A673 (cell line): Measurements from ENCODE around the gene SVOPL. TPM values are rescaled to one million over a fixed set of nuclear protein-coding genes. Genes with fewer than 3 reads are reported as not detected.
"Not testable (repeated sequence)": the region's sequence is repeated elsewhere in the genome, so short reads cannot be mapped to it uniquely, and the experiment has no call there.

ENCODE experiments used
- BruUV-seq: library from RNA; stranded (reverse); fragments of 400-500 nt; replicated peaks from 2 replicates; lab custom pipeline; 2021; lab: Mats Ljungman, UMichigan
- CTCF ChIA-PET: fragments of 300-600 bp; sonication (Branson Sonifier 250); formaldehyde crosslinking; loops from one replicate; lab custom pipeline; 2022; ENCODE audit warnings: antibody characterized with exemption; lab: Charles Lee
- POLR2A ChIA-PET: fragments of 300-600 bp; sonication (Branson Sonifier 250); formaldehyde crosslinking; loops from one replicate; lab custom pipeline; 2022; ENCODE audit warnings: antibody characterized with exemption; ENCODE audit not compliant: low non-redundant PET; lab: Charles Lee
- DNase-seq: peaks from one replicate; pipeline ENCODE4 v3.0.0-alpha.2; 2015; ENCODE audit warnings: low spot score
- H3K27ac ChIP-seq: fragments of 200-600 bp; sonication (generic); 2 replicates; pipeline ENCODE4 v1.5.1; 2016; ENCODE audit warnings: mixed run types, low read depth, mild to moderate bottlenecking, mixed read lengths, antibody characterized with exemption, low read length; ENCODE audit not compliant: poor library complexity, severe bottlenecking
- H3K27me3 ChIP-seq: fragments of 200-600 bp; sonication (generic); replicated peaks from 2 replicates; pipeline ENCODE4 v1.6.1; 2017; ENCODE audit warnings: mixed run types, low read depth, mild to moderate bottlenecking, mixed read lengths, antibody characterized with exemption, low read length; ENCODE audit not compliant: insufficient read depth, poor library complexity
- H3K36me3 ChIP-seq: fragments of 200-600 bp; sonication (generic); 2 replicates; pipeline ENCODE4 v1.6.1; 2016; ENCODE audit warnings: mixed run types, mild to moderate bottlenecking, mixed read lengths, antibody characterized with exemption, low read length; ENCODE audit not compliant: insufficient read depth, poor library complexity, severe bottlenecking
- H3K4me1 ChIP-seq: fragments of 200-600 bp; sonication (generic); 2 replicates; pipeline ENCODE4 v1.6.1; 2017; ENCODE audit warnings: mixed run types, mild to moderate bottlenecking, mixed read lengths, antibody characterized with exemption, low read length; ENCODE audit not compliant: insufficient read depth, poor library complexity, severe bottlenecking
- H3K4me3 ChIP-seq: fragments of 200-600 bp; sonication (generic); 2 replicates; pipeline ENCODE4 v1.5.1; 2016; ENCODE audit warnings: low read depth, mixed run types, mild to moderate bottlenecking, mixed read lengths, low read length; ENCODE audit not compliant: poor library complexity, severe bottlenecking
- H3K9me3 ChIP-seq: fragments of 200-600 bp; sonication (generic); 2 replicates; pipeline ENCODE4 v1.6.1; 2016; ENCODE audit warnings: mixed run types, low read depth, mild to moderate bottlenecking, mixed read lengths, antibody characterized with exemption, low read length; ENCODE audit not compliant: poor library complexity, severe bottlenecking
- EZH2 ChIP-seq: fragments of 200-600 bp; sonication (generic); IDR thresholded peaks from 2 replicates; pipeline ENCODE4 v1.6.1; 2017; ENCODE audit warnings: borderline replicate concordance, low read depth, mild to moderate bottlenecking, mixed read lengths, antibody characterized with exemption, low read length; ENCODE audit not compliant: poor library complexity, severe bottlenecking
- intact Hi-C: fragments of 100-400 bp; cut with micrococcal nuclease; formaldehyde crosslinking; loops from one replicate; pipeline ENCODE4 v1.10.0; 2022; ENCODE audit not compliant: unreplicated experiment
- total RNA-seq: library from RNA; stranded (reverse); gene quantifications from 2 replicates; pipeline ENCODE4 v1.2.3, GENCODE V29; 2021
- TF ChIP-seq, protein P1 (sequence below): fragments of 300-800, 200-600 bp; sonication (generic); conservative IDR thresholded peaks from 2 replicates; pipeline ENCODE4 v1.5.1; 2017; ENCODE audit warnings: low read depth, mild to moderate bottlenecking, antibody characterized with exemption, low read length, moderate library complexity, mixed read lengths

Gene SVOPL
- total RNA-seq, 1 experiment from 2014 or later = not detected

DNA sequence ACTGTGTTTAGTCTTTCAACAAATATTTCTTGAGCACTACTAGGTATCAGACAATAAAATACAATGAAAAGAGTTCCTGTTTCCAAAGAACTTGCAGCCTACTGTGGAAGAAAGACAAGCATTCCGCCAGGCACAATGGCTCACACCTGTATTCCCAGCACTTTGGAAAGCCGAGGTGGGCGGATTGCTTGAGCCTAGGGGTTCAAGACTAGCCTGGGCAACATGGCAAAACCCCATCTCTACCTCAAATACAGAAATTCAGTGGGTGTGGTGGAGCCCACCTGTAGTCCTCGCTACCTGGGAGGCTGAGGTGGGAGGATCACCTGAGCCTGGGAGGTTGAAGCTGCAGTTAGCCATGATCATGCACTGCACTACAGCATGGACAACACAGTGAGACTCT is 6.1 kb downstream of the SVOPL start:
- Histone ChIP-seq H3K36me3 (no peaks in the 10 kb centered on the region), H3K4me1 (no peaks in the 10 kb centered on the region), H3K4me3 (no peak overlapping the region), H3K9me3 (no peaks in the 10 kb centered on the region), H3K27ac (no peak overlapping the region), H3K27me3 (peaks cover 8% of the 10 kb centered on the region)
- CTCF ChIA-PET = no interaction called here
- intact Hi-C loops = no loop called here
- POLR2A ChIA-PET = no interaction called here
- TF ChIP-seq, protein P1, sequence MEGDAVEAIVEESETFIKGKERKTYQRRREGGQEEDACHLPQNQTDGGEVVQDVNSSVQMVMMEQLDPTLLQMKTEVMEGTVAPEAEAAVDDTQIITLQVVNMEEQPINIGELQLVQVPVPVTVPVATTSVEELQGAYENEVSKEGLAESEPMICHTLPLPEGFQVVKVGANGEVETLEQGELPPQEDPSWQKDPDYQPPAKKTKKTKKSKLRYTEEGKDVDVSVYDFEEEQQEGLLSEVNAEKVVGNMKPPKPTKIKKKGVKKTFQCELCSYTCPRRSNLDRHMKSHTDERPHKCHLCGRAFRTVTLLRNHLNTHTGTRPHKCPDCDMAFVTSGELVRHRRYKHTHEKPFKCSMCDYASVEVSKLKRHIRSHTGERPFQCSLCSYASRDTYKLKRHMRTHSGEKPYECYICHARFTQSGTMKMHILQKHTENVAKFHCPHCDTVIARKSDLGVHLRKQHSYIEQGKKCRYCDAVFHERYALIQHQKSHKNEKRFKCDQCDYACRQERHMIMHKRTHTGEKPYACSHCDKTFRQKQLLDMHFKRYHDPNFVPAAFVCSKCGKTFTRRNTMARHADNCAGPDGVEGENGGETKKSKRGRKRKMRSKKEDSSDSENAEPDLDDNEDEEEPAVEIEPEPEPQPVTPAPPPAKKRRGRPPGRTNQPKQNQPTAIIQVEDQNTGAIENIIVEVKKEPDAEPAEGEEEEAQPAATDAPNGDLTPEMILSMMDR = no peak
- no peak for TF ChIP-seq EZH2
- DNase-seq = no peak
- no TSS peak for BruUV-seq

DNA sequence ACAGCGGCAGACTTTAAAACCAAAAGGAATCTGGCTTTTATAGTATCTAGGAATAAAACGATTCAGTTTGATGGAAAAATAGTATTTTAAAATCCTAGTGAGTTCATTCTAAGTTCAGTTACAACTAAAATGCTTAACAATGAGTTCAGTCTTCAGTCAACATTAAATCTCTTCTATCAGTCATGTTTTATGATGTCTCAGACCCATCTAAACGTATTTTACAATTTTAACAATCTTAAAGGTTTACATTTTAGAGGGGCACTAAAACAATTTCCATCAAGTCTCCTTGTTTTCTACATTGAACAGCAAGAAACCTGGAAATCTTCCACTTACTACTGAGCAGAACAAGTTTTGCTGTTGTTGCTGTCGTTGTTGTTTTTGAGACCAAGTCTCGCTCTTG is 10.0 kb downstream of the SVOPL start:
- intact Hi-C loops = no loop called here
- no TSS peak for BruUV-seq
- POLR2A ChIA-PET = no interaction called here
- no peaks in the 10 kb centered on the region for H3K4me1 ChIP-seq
- CTCF ChIA-PET = no interaction called here
- peaks cover 8% of the 10 kb centered on the region for H3K27me3 ChIP-seq
- H3K4me3 ChIP-seq = no peak overlapping the region
- no peak overlapping the region for H3K27ac ChIP-seq
- no peaks in the 10 kb centered on the region for H3K9me3 ChIP-seq
- DNase-seq = no peak
- no peak for TF ChIP-seq EZH2
- TF ChIP-seq, protein P1 = no peak
- H3K36me3 ChIP-seq = no peaks in the 10 kb centered on the region

DNA sequence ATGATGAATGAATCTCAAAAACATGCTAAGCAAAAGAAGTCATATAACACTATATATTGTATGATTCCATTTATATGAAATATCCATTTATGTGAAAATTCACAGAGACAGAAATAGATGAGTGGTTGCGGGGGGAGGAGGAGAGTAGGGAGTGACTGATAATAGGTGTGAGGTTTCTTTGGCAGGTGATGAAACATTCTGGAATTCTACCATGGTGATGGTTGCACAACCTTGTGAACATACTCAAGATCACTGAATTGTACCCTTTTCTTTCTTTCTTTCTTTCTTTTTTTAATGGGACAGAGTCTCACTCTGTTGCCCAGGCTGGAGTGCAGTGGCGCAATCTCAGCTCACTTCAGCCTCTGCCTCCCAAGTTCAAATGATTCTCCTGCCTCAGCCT is 10.7 kb downstream of the SVOPL start:
- Histone ChIP-seq H3K9me3 (no peaks in the 10 kb centered on the region), H3K27ac (no peak overlapping the region), H3K4me3 (no peak overlapping the region), H3K27me3 (peaks cover 8% of the 10 kb centered on the region), H3K4me1 (no peaks in the 10 kb centered on the region), H3K36me3 (no peaks in the 10 kb centered on the region)
- POLR2A ChIA-PET = no interaction called here
- DNase-seq = no peak
- BruUV-seq = no TSS peak
- intact Hi-C loops = no loop called here
- CTCF ChIA-PET = no interaction called here
- TF ChIP-seq EZH2 = no peak
- TF ChIP-seq, protein P1 = no peak

DNA sequence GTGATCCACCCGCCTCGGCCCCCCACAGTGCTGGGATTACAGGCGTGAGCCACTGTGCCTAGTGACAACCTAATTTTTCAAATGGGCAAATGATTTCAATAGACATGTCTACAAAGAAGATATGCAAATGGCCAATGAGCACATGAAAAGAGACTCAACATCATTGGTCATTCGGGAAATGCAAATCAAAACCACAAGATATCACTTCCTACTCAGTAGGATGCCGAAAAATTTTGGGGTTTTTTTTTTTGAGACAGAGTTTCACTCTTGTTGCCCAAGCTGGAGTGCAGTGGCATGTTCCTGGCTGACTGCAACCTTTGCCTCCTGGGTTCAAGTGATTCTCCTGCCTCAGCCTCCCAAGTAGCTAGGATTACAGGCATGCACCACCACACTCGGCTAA is 13.1 kb downstream of the SVOPL start:
- POLR2A ChIA-PET, CTCF ChIA-PET: not testable (repeated sequence)

More for the DNA sequence above, 13.1 kb downstream of the SVOPL start:
- H3K9me3 ChIP-seq, intact Hi-C loops, H3K36me3 ChIP-seq, H3K4me3 ChIP-seq, BruUV-seq, DNase-seq, H3K4me1 ChIP-seq, H3K27ac ChIP-seq, H3K27me3 ChIP-seq: not testable (repeated sequence)
